ENCODE results near the gene TTBK1.

GRCh38 chr6:43331891-43332290 is 88.6 kb downstream of the TTBK1 start:
- TF ChIP-seq TCF7 (CRISPR knock-in tag; IDR thresholded peaks at IDR 0.05; ENCODE audit: low read depth), result no peak
- TF ChIP-seq NR3C1 (CRISPR knock-in tag; conservative IDR thresholded peaks at IDR 0.05; ENCODE audit: low read depth), result no peak
- TF ChIP-seq, protein P1, sequence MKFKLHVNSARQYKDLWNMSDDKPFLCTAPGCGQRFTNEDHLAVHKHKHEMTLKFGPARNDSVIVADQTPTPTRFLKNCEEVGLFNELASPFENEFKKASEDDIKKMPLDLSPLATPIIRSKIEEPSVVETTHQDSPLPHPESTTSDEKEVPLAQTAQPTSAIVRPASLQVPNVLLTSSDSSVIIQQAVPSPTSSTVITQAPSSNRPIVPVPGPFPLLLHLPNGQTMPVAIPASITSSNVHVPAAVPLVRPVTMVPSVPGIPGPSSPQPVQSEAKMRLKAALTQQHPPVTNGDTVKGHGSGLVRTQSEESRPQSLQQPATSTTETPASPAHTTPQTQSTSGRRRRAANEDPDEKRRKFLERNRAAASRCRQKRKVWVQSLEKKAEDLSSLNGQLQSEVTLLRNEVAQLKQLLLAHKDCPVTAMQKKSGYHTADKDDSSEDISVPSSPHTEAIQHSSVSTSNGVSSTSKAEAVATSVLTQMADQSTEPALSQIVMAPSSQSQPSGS (CRISPR knock-in tag; IDR thresholded peaks at IDR 0.05; ENCODE audit: borderline replicate concordance, low read depth), result no peak
- TF ChIP-seq, protein P2, sequence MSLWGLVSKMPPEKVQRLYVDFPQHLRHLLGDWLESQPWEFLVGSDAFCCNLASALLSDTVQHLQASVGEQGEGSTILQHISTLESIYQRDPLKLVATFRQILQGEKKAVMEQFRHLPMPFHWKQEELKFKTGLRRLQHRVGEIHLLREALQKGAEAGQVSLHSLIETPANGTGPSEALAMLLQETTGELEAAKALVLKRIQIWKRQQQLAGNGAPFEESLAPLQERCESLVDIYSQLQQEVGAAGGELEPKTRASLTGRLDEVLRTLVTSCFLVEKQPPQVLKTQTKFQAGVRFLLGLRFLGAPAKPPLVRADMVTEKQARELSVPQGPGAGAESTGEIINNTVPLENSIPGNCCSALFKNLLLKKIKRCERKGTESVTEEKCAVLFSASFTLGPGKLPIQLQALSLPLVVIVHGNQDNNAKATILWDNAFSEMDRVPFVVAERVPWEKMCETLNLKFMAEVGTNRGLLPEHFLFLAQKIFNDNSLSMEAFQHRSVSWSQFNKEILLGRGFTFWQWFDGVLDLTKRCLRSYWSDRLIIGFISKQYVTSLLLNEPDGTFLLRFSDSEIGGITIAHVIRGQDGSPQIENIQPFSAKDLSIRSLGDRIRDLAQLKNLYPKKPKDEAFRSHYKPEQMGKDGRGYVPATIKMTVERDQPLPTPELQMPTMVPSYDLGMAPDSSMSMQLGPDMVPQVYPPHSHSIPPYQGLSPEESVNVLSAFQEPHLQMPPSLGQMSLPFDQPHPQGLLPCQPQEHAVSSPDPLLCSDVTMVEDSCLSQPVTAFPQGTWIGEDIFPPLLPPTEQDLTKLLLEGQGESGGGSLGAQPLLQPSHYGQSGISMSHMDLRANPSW (CRISPR knock-in tag; conservative IDR thresholded peaks at IDR 0.05; ENCODE audit: low read depth), result no peak
- no peak for TF ChIP-seq CTCF (IDR thresholded peaks at IDR 0.05)
- TF ChIP-seq, protein P3, sequence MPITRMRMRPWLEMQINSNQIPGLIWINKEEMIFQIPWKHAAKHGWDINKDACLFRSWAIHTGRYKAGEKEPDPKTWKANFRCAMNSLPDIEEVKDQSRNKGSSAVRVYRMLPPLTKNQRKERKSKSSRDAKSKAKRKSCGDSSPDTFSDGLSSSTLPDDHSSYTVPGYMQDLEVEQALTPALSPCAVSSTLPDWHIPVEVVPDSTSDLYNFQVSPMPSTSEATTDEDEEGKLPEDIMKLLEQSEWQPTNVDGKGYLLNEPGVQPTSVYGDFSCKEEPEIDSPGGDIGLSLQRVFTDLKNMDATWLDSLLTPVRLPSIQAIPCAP (CRISPR knock-in tag; IDR thresholded peaks at IDR 0.05), result no peak
- no peak for TF ChIP-seq MXD4 (CRISPR knock-in tag; IDR thresholded peaks at IDR 0.05; ENCODE audit: borderline replicate concordance)
- no peak for TF ChIP-seq NFE2L1 (CRISPR knock-in tag; IDR thresholded peaks at IDR 0.05)
- no peak for TF ChIP-seq ETV6 (CRISPR knock-in tag; IDR thresholded peaks at IDR 0.05)
- TF ChIP-seq CREM (CRISPR knock-in tag; IDR thresholded peaks at IDR 0.05), result no peak
- no peak for TF ChIP-seq ZNF263 (CRISPR knock-in tag; IDR thresholded peaks at IDR 0.05; ENCODE audit: low read depth)
- no peak for TF ChIP-seq NR2C2 (CRISPR knock-in tag; IDR thresholded peaks at IDR 0.05)
- no peak for TF ChIP-seq IRF2 (CRISPR knock-in tag; IDR thresholded peaks at IDR 0.05; ENCODE audit: borderline replicate concordance, low read depth)

All from WTC11 (cell line).